LNCaP clone FGC (cell line): ENCODE data around the gene CHST8.

Experiments
- DNase-seq: peaks from one replicate; pipeline ENCODE4 v3.0.0-alpha.2; 2011; ENCODE audit warnings: low read depth
- H3K4me3 ChIP-seq: 2 replicates; pipeline ENCODE4 v1.5.1; 2011; ENCODE audit warnings: mild to moderate bottlenecking, low read depth, low read length, control low read depth
- CTCF ChIP-seq: IDR thresholded peaks from 2 replicates; pipeline ENCODE4 v1.5.1; 2012; ENCODE audit warnings: mild to moderate bottlenecking; ENCODE audit not compliant: control insufficient read depth, insufficient read depth; ENCODE audit errors: extremely low read depth

The CHST8 gene

GRCh38 chr19:33806434-33806881 lies 184.7 kb downstream of the CHST8 start:
- H3K4me3 ChIP-seq: no peak overlapping the region
- TF ChIP-seq CTCF: no peak
- no peak for DNase-seq

GRCh38 chr19:33808399-33808798 lies 186.6 kb downstream of the CHST8 start:
- TF ChIP-seq CTCF: no peak
- no peak overlapping the region for H3K4me3 ChIP-seq
- no peak for DNase-seq

GRCh38 chr19:33809960-33810359 lies 188.2 kb downstream of the CHST8 start:
- DNase-seq: no peak

GRCh38 chr19:33810821-33811220 lies 189.1 kb downstream of the CHST8 start:
- no peak for DNase-seq
- no peak for TF ChIP-seq CTCF
- H3K4me3 ChIP-seq: no peak overlapping the region

More at GRCh38 chr19:33809960-33810359, 188.2 kb downstream of the CHST8 start:
- TF ChIP-seq CTCF: no peak
- no peak overlapping the region for H3K4me3 ChIP-seq

- no peak overlapping the region for H3K4me3 ChIP-seq
- no peak for TF ChIP-seq CTCF
- no peak for DNase-seq
Measured at GRCh38 chr19:33811246-33811645, 189.5 kb downstream of the CHST8 start.

- no peak for TF ChIP-seq CTCF
- no peak overlapping the region for H3K4me3 ChIP-seq
- no peak for DNase-seq
Measured at GRCh38 chr19:33811736-33812387, 190.1 kb downstream of the CHST8 start.

- DNase-seq: no peak
- TF ChIP-seq CTCF: no peak
- no peak overlapping the region for H3K4me3 ChIP-seq
Measured at GRCh38 chr19:33812388-33813330, 190.9 kb downstream of the CHST8 start.
